Testis (tissue), 3 donors: ENCODE measurements around the gene YIPF3. TPM values are rescaled to one million over a fixed set of nuclear protein-coding genes. Genes with fewer than 3 reads are reported as not detected.

Source experiments
- DNase-seq: peaks from one replicate; pipeline ENCODE4 v3.0.0-alpha.2; 2019
- H3K27ac ChIP-seq, 2 donors: fragments of 200-600 bp; sonication (generic); one replicate each; pipeline ENCODE4 v1.5.1; 2019
- H3K27me3 ChIP-seq: fragments of 200-600 bp; sonication (generic); one replicate; pipeline ENCODE4 v1.5.1; 2019
- H3K36me3 ChIP-seq: fragments of 200-600 bp; sonication (generic); one replicate; pipeline ENCODE4 v1.5.1; 2017; ENCODE audit warnings: low read depth; ENCODE audit errors: missing control alignments
- H3K4me1 ChIP-seq: fragments of 200-600 bp; sonication (generic); one replicate; pipeline ENCODE4 v1.5.1; 2019
- H3K4me3 ChIP-seq, 2 donors: fragments of 200-600 bp; sonication (generic); one replicate each; pipeline ENCODE4 v1.5.1; 2017 to 2019
- H3K9me3 ChIP-seq: fragments of 200-600 bp; sonication (generic); one replicate; pipeline ENCODE4 v1.5.1; 2017
- POLR2A ChIP-seq: fragments of 450-650 bp; IDR thresholded peaks from one replicate; pipeline ENCODE4 v1.6.1; 2017; ENCODE audit warnings: antibody characterized with exemption, mild to moderate bottlenecking, moderate library complexity
- WGBS, 2 donors: methylation state at CpG; one replicate each; pipeline ENCODE4 v1.1.5; 2018; 5-methylcytosine and 5-hydroxymethylcytosine counted together
- intact Hi-C: fragments of 100-400 bp; cut with DNase I; formaldehyde crosslinking; loops from one replicate; pipeline ENCODE4 v1.15.1; 2023; ENCODE audit warnings: low total_unique reads
- polyA plus RNA-seq: library from polyadenylated mRNA; stranded (reverse); fragments of 350-450 nt; fragmentation: Illumina TruSeq; extraction: RNeasy Lipid Tissue Mini Kit (QIAGEN cat#74804); gene quantifications from one replicate; pipeline ENCODE4 v1.2.3, GENCODE V29; 2014; ENCODE audit warnings: low read depth, low replicate concordance; ENCODE audit not compliant: insufficient read depth
- total RNA-seq, 2 donors: library from RNA; depleted of rRNA; stranded (reverse); fragments of >200 nt; gene quantifications; one replicate each; pipeline ENCODE4 v1.2.3, GENCODE V29; 2016
- TF ChIP-seq, protein P1 (sequence below), 3 experiments: fragments of 450-650 bp in 2 of 3; fragments of 200-600 bp in 1 of 3; sonication (generic) in 1 of 3; IDR thresholded peaks; one replicate each; pipeline ENCODE4 v1.5.1; 2016 to 2019; ENCODE audit warnings: antibody characterized with exemption in 3 of 3, mild to moderate bottlenecking in 2 of 3, moderate library complexity in 1 of 3

YIPF3 gene
- total and polyA plus RNA-seq, 3 donors from 2014 or later = 130 to 138 (median 131) TPM

DNA sequence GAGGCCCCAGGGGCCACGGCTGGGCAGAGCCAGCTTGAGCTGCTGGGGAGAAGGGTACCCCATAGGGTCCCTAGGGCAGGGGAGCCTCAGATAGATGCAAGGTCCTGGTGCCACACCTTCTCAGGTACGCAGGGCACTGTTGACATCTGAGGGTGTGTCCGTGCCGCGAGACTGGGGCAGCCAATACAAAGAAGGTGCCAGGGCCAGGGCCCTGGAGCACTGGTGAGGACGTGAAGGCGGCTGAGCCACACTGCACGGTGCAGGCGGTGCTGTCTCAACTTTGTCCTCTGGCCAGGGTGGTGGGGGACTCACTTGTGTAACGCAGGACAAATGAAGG, 5.9 kb downstream of the YIPF3 start:
- H3K4me1 ChIP-seq = peaks cover 25% of the 10 kb centered on the region
- TF ChIP-seq, protein P1, sequence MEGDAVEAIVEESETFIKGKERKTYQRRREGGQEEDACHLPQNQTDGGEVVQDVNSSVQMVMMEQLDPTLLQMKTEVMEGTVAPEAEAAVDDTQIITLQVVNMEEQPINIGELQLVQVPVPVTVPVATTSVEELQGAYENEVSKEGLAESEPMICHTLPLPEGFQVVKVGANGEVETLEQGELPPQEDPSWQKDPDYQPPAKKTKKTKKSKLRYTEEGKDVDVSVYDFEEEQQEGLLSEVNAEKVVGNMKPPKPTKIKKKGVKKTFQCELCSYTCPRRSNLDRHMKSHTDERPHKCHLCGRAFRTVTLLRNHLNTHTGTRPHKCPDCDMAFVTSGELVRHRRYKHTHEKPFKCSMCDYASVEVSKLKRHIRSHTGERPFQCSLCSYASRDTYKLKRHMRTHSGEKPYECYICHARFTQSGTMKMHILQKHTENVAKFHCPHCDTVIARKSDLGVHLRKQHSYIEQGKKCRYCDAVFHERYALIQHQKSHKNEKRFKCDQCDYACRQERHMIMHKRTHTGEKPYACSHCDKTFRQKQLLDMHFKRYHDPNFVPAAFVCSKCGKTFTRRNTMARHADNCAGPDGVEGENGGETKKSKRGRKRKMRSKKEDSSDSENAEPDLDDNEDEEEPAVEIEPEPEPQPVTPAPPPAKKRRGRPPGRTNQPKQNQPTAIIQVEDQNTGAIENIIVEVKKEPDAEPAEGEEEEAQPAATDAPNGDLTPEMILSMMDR (IDR thresholded peaks at IDR 0.05) = no peak
- TF ChIP-seq POLR2A = no peak
- intact Hi-C loops = loop anchor here (10.0 kb wide), 1 partner anchor 256 kb away; no protein-coding TSS in a partner anchor
- H3K27me3 ChIP-seq = no peaks in the 10 kb centered on the region
- no peaks in the 10 kb centered on the region for H3K9me3 ChIP-seq
- peak overlapping the region; percentile 74 to 76 for H3K4me3 ChIP-seq
- no peaks in the 10 kb centered on the region for H3K36me3 ChIP-seq
- DNase-seq = no peak
- peak overlapping the region; percentile 67 to 75 for H3K27ac ChIP-seq
- whole genome bisulfite sequencing, 2 donors = 66 to 83% methylated on average over 3 to 10 of the region's 10 CpGs

DNA sequence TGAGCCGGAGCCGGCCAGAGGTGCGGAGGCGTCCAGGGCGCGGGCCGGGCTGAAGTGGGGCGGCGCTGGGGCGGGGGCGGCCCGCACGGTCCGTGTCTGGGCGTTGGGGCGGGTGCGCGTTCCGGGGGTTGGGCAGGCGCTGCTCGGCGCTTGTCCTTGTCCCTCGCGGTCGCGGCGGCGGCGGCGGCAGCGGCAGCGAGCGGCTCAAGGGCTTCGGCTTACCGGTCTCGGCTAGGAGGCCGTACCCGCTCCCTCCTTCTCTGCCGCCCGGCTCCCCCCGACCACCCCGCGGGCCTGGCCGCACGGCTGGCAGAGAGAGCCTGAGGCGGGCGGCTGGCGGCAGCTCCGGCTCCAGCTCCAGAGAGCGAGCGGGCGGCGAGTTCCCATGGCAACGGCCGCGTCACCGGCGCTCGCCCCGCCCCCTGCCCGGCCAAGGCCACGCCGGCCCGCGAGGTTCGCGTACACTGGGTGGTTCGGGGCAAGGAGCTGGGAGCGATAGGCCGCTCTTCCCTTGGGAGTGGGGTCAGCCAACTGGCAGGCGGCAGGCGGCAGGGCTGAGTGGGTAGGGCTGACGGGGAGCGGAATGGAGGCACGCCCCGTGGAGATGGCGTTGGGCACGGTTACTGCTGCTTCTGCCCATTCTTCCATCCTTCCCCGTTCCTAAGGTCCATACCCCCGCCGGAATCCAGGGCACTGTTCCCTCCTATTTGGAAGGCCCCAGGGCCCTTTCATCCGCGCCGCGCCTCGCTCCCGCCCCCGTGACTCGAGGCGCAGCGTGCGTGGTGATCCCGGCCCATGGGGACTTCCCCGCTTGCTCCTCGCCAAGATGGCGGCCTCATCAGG, 6.5 kb downstream of the YIPF3 start, which contains the start of gene LRRC73:
Gene LRRC73, minus strand, starts transcription at position 363 of the 843 bp plus-strand sequence. CDS start 561 bp downstream, outside the sequence.
- TF ChIP-seq POLR2A = no peak
- TF ChIP-seq, protein P1 (IDR thresholded peaks at IDR 0.05) = no peak
- Histone ChIP-seq H3K27me3 (no peaks in the 10 kb centered on the region), H3K4me3 (peak within 1 kb of the TSS; percentile 74 to 76), H3K27ac (peak within 1 kb of the TSS; percentile 67 to 75), H3K36me3 (no peaks in the 10 kb centered on the region), H3K4me1 (peaks cover 19% of the 10 kb centered on the region), H3K9me3 (no peaks in the 10 kb centered on the region)
- WGBS, 2 donors = 5 to 10% methylated on average over 33 to 82 of the region's 96 CpGs
- peak; percentile 91 for DNase-seq
- intact Hi-C loops = loop anchor here (10.0 kb wide), 2 partner anchors 55 to 255 kb away; partner anchors contain the start of gene DLK2

DNA sequence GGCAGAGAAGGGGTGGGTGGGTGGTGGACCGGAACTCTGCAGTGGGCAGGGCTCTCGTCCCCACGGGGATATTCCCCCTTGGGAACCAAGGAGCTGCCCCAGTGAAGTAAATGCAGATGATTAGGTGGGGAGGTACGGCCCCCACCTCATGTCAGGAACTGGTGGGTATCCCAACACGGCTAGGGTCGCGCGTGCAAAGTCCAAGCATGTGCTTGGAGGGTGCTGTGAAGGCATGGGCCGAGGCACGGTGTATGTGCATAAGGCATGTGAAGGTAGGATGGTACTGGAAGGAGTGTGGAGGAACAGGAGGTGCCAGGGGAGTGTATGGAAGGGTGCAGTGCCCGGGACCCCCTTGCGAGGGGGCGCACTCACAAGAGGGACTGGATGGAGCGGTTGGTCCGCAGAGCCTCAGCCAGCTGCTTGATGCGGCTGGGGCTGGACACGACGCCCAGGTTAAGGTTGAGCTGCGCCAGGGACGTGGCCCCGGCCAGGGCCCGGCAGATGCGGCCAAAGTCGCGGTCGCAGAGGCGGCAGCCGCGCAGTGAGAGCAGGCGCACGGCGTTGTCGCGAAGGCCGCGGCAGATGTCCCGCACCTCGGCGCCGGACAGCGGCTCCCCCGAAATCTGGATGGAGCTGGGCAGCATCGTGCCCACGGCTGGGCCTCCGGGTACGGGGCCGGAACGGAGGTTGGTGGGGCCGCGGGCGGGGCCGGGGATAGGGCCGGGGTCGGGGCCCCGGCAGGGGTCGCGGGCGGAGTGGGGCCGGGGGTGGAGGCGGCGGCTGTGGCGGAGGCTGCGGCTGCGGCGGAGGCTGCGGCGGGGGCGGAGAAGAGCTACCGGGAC, 7.4 kb downstream of the YIPF3 start:
- no peaks in the 10 kb centered on the region for H3K27me3 ChIP-seq
- H3K4me3 ChIP-seq = peak overlapping the region; percentile 74 to 76
- no peaks in the 10 kb centered on the region for H3K9me3 ChIP-seq
- peak overlapping the region in 1 of 2 donors; percentile 75 for H3K27ac ChIP-seq
- peaks cover 16% of the 10 kb centered on the region for H3K4me1 ChIP-seq
- intact Hi-C loops = loop anchor here (10.0 kb wide), 1 partner anchor 55 kb away; the partner anchor contains the start of gene DLK2
- no peaks in the 10 kb centered on the region for H3K36me3 ChIP-seq
- TF ChIP-seq, protein P1 (IDR thresholded peaks at IDR 0.05) = no peak
- TF ChIP-seq POLR2A = no peak
- 8 to 20% methylated on average over 18 to 69 of the region's 69 CpGs for WGBS, 2 donors
- DNase-seq = no peak

DNA sequence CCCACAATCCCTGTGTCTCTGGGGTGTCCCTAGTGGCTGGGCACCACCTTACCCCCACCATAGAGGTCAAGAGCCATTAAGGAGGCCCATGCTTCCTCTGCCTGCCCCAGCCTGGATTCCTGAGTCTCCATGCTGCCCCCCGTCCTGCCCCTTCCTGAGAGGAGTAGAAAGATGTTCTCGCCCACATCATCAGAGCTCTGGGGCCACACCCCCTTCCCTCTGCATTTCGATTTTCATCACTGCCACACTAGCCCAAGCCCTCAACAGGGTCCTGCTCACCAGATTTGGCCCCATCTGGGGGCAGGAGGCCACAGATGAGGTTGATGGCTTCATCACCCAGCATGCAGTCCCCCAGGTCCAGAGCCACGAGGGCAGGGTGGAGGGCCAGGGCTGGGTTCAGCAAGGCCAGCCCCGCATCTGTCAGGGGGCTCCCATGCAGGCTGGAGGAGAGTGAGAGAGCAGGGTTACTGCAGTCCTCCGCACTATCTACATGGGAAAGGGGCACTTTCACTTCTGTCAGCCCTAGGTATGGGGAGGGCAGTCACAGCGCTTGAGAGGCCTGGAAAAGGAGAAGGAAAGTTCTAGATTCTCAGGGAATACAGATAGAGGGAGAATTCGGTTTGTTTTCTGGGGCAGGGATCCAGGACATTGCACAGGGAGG, 8.1 kb downstream of the YIPF3 start:
- Histone ChIP-seq H3K4me1 (peaks cover 16% of the 10 kb centered on the region), H3K9me3 (no peaks in the 10 kb centered on the region), H3K36me3 (no peaks in the 10 kb centered on the region), H3K27ac (no peak overlapping the region), H3K27me3 (no peaks in the 10 kb centered on the region), H3K4me3 (no peak overlapping the region)
- no peak for DNase-seq
- TF ChIP-seq, protein P1 (IDR thresholded peaks at IDR 0.05) = no peak
- no peak for TF ChIP-seq POLR2A
- intact Hi-C loops = loop anchor here (10.0 kb wide), 1 partner anchor 54 kb away; the partner anchor contains the start of gene DLK2
- WGBS, 2 donors = 49 to 58% methylated on average over 8 of the region's 8 CpGs
